SK-N-MC (cell line): ENCODE results near the gene DNAJC12.

Source experiments
- EZH2 ChIP-seq: fragments of 200-600 bp; sonication (generic); IDR thresholded peaks from one replicate; pipeline ENCODE4 v1.6.1; 2017; ENCODE audit warnings: antibody characterized with exemption
- FOXP2 ChIP-seq: optimal IDR thresholded peaks from 2 replicates; pipeline ENCODE3; 2011; ENCODE audit warnings: mild to moderate bottlenecking, moderate library complexity; ENCODE audit not compliant: insufficient read depth; ENCODE audit errors: extremely low read length, control extremely low read depth
- POLR2AphosphoS5 ChIP-seq: IDR thresholded peaks from 2 replicates; pipeline ENCODE4 v1.6.1; 2012; ENCODE audit warnings: mild to moderate bottlenecking, low read depth, low read length, borderline replicate concordance

DNA sequence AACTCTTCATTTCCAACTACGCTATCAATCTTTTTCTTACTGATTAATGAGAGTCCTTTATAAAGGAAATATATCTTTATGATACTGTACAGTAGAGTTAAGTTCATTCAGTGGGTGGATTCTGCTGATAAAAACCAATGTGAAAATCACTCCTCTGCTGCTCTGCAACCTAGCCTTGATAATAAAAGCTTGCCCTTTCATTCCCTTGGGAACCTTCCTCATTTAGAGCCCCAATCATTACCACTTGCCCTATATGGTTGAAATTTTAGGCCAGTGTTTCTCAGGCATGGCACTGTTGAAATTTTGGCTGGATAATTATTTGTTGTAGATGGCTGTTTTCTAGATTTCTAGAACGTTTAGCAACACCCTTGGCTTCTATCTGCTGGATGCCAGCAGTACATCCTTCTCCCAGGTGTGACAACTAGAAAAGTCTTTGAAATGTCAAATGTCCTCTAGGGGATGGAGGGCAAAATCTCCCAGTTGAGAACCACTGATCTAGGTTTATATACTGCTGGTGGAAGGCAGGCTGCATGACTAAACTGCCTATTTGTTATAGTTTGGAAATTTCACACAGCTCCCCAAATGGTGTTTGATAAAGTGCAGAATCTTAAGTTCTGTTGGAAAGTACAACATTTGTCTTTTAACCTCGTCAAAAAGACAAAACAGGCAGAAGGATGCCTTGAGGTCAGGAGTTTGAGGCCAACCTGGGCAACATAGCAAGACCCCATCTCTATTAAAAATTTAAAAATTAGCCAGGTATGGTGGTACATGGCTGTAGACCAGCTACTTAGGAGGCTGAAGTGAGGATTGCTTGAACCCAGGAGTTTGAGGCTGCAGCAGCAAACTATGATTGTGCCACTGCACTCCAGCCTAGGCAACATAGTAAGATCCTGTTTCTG is 37.6 kb upstream of the DNAJC12 start:
- no peak for TF ChIP-seq EZH2
- TF ChIP-seq POLR2AphosphoS5, result no peak
- no peak for TF ChIP-seq FOXP2
